ENCODE data around the gene SCUBE2. TPM values are rescaled to one million over a fixed set of nuclear protein-coding genes. Genes with fewer than 3 reads are reported as not detected.

SCUBE2 gene
- total RNA-seq, 2 donors from 2014 or later: 69.8 to 149 TPM

GRCh38 chr11:9123595-9124304 is 32.4 kb upstream of the SCUBE2 start:
- Histone ChIP-seq H3K27ac (no peak overlapping the region), H3K27me3 (replicated peaks; ENCODE audit: insufficient read depth) (no peaks in the 10 kb centered on the region), H3K36me3 (no peaks in the 10 kb centered on the region), H3K4me1 (replicated peaks) (no peaks in the 10 kb centered on the region), H3K4me3 (no peak overlapping the region), H3K9me3 (no peaks in the 10 kb centered on the region)
- DNase-seq (ENCODE audit: low spot score): no peak
- intact Hi-C loops (cut with DNase I): no loop called here
- no peak for TF ChIP-seq POLR2A (IDR thresholded peaks at IDR 0.05)
- no peak for TF ChIP-seq POLR2AphosphoS5 (IDR thresholded peaks at IDR 0.05)
- no peak for TF ChIP-seq CTCF (IDR thresholded peaks at IDR 0.05)
- WGBS: 92% methylated on average over 2 of the region's 2 CpGs

- WGBS: 95% methylated on average over 2 of the region's 2 CpGs
- TF ChIP-seq POLR2A (IDR thresholded peaks at IDR 0.05): no peak
- no peak for TF ChIP-seq CTCF (IDR thresholded peaks at IDR 0.05)
- TF ChIP-seq POLR2AphosphoS5 (IDR thresholded peaks at IDR 0.05): no peak
- DNase-seq (ENCODE audit: low spot score): no peak
Observed at GRCh38 chr11:9121469-9121796, 30.0 kb upstream of the SCUBE2 start.

GRCh38 chr11:9120664-9121468 is 29.5 kb upstream of the SCUBE2 start:
- Histone ChIP-seq H3K27ac (no peak overlapping the region), H3K4me1 (replicated peaks) (no peaks in the 10 kb centered on the region), H3K36me3 (no peaks in the 10 kb centered on the region), H3K27me3 (replicated peaks; ENCODE audit: insufficient read depth) (no peaks in the 10 kb centered on the region), H3K9me3 (no peaks in the 10 kb centered on the region), H3K4me3 (no peak overlapping the region)
- WGBS: 68% methylated on average over 9 of the region's 9 CpGs
- intact Hi-C loops (cut with DNase I): no loop called here
- no peak for DNase-seq (ENCODE audit: low spot score)
- TF ChIP-seq CTCF (IDR thresholded peaks at IDR 0.05) (no peak), POLR2A (IDR thresholded peaks at IDR 0.05) (no peak), POLR2AphosphoS5 (IDR thresholded peaks at IDR 0.05) (no peak)

More at GRCh38 chr11:9121469-9121796, 30.0 kb upstream of the SCUBE2 start:
- Histone ChIP-seq H3K27ac (no peak overlapping the region), H3K27me3 (replicated peaks; ENCODE audit: insufficient read depth) (no peaks in the 10 kb centered on the region), H3K9me3 (no peaks in the 10 kb centered on the region), H3K4me3 (no peak overlapping the region), H3K36me3 (no peaks in the 10 kb centered on the region), H3K4me1 (replicated peaks) (no peaks in the 10 kb centered on the region)
- intact Hi-C loops (cut with DNase I): no loop called here

GRCh38 chr11:9118277-9118676 is 26.9 kb upstream of the SCUBE2 start:
- 96% methylated on average over 2 of the region's 2 CpGs for WGBS
- Histone ChIP-seq H3K9me3 (no peaks in the 10 kb centered on the region), H3K36me3 (no peaks in the 10 kb centered on the region), H3K27ac (no peak overlapping the region), H3K4me3 (no peak overlapping the region), H3K27me3 (replicated peaks; ENCODE audit: insufficient read depth) (no peaks in the 10 kb centered on the region), H3K4me1 (replicated peaks) (no peaks in the 10 kb centered on the region)
- no peak for TF ChIP-seq CTCF (IDR thresholded peaks at IDR 0.05)
- TF ChIP-seq POLR2AphosphoS5 (IDR thresholded peaks at IDR 0.05): no peak
- TF ChIP-seq POLR2A (IDR thresholded peaks at IDR 0.05): no peak
- intact Hi-C loops (cut with DNase I): no loop called here
- DNase-seq (ENCODE audit: low spot score): no peak
